Esophagus muscularis mucosa (tissue), 4 donors: ENCODE measurements around the gene CRYBG1. TPM values are rescaled to one million over a fixed set of nuclear protein-coding genes. Genes with fewer than 3 reads are reported as not detected.

Experiments
- DNase-seq: peaks from one replicate; pipeline ENCODE4 v3.0.0-alpha.2; 2017; ENCODE audit errors: extremely low spot score
- H3K27ac ChIP-seq, 4 donors: fragments of 200-600 bp; sonication (generic); replicated peaks in 1 of 4; 1 replicate in 3 of 4; 2 replicates in 1 of 4; pipeline ENCODE4 v1.5.1; 2016 to 2019; ENCODE audit warnings: mild to moderate bottlenecking in 1 of 4
- H3K27me3 ChIP-seq, 4 donors: fragments of 200-600 bp; sonication (generic); one replicate each; pipeline versions ENCODE4 v1.5.1 to v1.6.0; 2016 to 2019
- H3K36me3 ChIP-seq, 4 donors: fragments of 200-600 bp; sonication (generic); one replicate each; pipeline ENCODE4 v1.5.1; 2016 to 2019
- H3K4me1 ChIP-seq, 4 donors: fragments of 200-600 bp; sonication (generic); one replicate each; pipeline ENCODE4 v1.5.1; 2016 to 2019
- H3K4me3 ChIP-seq, 4 donors: fragments of 200-600 bp; sonication (generic); 1 replicate in 2 of 4; 2 replicates in 2 of 4; pipeline ENCODE4 v1.5.1; 2016 to 2019; ENCODE audit warnings: mild to moderate bottlenecking in 4 of 4, moderate library complexity in 1 of 4
- H3K9me3 ChIP-seq, 4 donors: fragments of 200-600 bp; sonication (generic); 1 replicate in 3 of 4; 2 replicates in 1 of 4; pipeline ENCODE4 v1.5.1; 2016 to 2019
- CTCF ChIP-seq, 3 experiments: fragments of 200-600 bp in 2 of 3; fragments of 450-650 bp in 1 of 3; sonication (generic) in 2 of 3; IDR thresholded peaks; one replicate each; pipeline ENCODE4 v1.5.1; 2017 to 2019; ENCODE audit warnings: antibody characterized with exemption in 3 of 3, mild to moderate bottlenecking in 2 of 3, moderate library complexity in 1 of 3
- EP300 ChIP-seq: sonication (generic); formaldehyde crosslinking; IDR thresholded peaks from one replicate; pipeline ENCODE4 v1.6.1; 2017; ENCODE audit warnings: antibody characterized with exemption
- POLR2A ChIP-seq: fragments of 450-650 bp; IDR thresholded peaks from one replicate; pipeline ENCODE4 v1.6.1; 2017; ENCODE audit warnings: antibody characterized with exemption, moderate library complexity, mild to moderate bottlenecking, low read depth
- POLR2AphosphoS5 ChIP-seq, 2 donors: sonication (generic); formaldehyde crosslinking; IDR thresholded peaks; one replicate each; pipeline ENCODE4 v1.6.1; 2017; ENCODE audit warnings: antibody characterized with exemption in 2 of 2
- WGBS: methylation state at CpG from one replicate; pipeline ENCODE4 v1.1.5; 2018; 5-methylcytosine and 5-hydroxymethylcytosine counted together
- intact Hi-C: fragments of 100-400 bp; cut with DNase I; formaldehyde crosslinking; loops from one replicate; pipeline ENCODE4 v1.15.1; 2023
- total RNA-seq, 4 donors: library from RNA; depleted of rRNA; stranded (reverse); fragments of >200 nt; gene quantifications; one replicate each; pipeline versions ENCODE4 v1.1.0 to v1.2.1, GENCODE V29; 2016

Gene CRYBG1
- total RNA-seq, 4 donors from 2014 or later, result 2.1 to 4.5 (median 3.6) TPM

GRCh38 chr6:106568530-106568929, 208.0 kb downstream of the CRYBG1 start:
- WGBS, result 94% methylated on average over 2 of the region's 2 CpGs
- no peaks in the 10 kb centered on the region for H3K9me3 ChIP-seq
- no peaks in the 10 kb centered on the region for H3K27me3 ChIP-seq
- peaks cover 0 to 3% (median 0%) of the 10 kb centered on the region in 4 donors for H3K4me1 ChIP-seq
- TF ChIP-seq CTCF (IDR thresholded peaks at IDR 0.05) (no peak), EP300 (no peak), POLR2AphosphoS5 (IDR thresholded peaks at IDR 0.05) (no peak), POLR2A (no peak)
- intact Hi-C loops, result no loop called here
- H3K4me3 ChIP-seq, result no peak overlapping the region
- H3K36me3 ChIP-seq, result peaks cover 7 to 48% (median 19%) of the 10 kb centered on the region in 4 donors
- no peak for DNase-seq
- H3K27ac ChIP-seq, result no peak overlapping the region

GRCh38 chr6:106569428-106569827, 208.9 kb downstream of the CRYBG1 start:
- TF ChIP-seq EP300 (no peak), POLR2A (no peak), CTCF (IDR thresholded peaks at IDR 0.05) (no peak), POLR2AphosphoS5 (IDR thresholded peaks at IDR 0.05) (no peak)
- DNase-seq, result peak; percentile 12
- intact Hi-C loops, result no loop called here
- Histone ChIP-seq H3K27ac (no peak overlapping the region), H3K4me3 (no peak overlapping the region), H3K36me3 (peaks cover 7 to 48% (median 21%) of the 10 kb centered on the region in 4 donors), H3K27me3 (no peaks in the 10 kb centered on the region), H3K4me1 (peaks cover 0 to 3% (median 0%) of the 10 kb centered on the region in 4 donors), H3K9me3 (no peaks in the 10 kb centered on the region)
- 90% methylated on average over 4 of the region's 4 CpGs for WGBS

GRCh38 chr6:106572436-106572835, 211.9 kb downstream of the CRYBG1 start:
- Histone ChIP-seq H3K27me3 (no peaks in the 10 kb centered on the region), H3K4me1 (peaks cover 0 to 3% (median 0%) of the 10 kb centered on the region in 4 donors), H3K36me3 (peaks cover 7 to 65% (median 34%) of the 10 kb centered on the region in 4 donors), H3K27ac (no peak overlapping the region), H3K9me3 (no peaks in the 10 kb centered on the region), H3K4me3 (no peak overlapping the region)
- DNase-seq, result peak; percentile 37
- 90% methylated on average over 5 of the region's 5 CpGs for WGBS
- intact Hi-C loops, result no loop called here
- TF ChIP-seq EP300 (no peak), CTCF (IDR thresholded peaks at IDR 0.05) (no peak), POLR2AphosphoS5 (IDR thresholded peaks at IDR 0.05) (no peak), POLR2A (no peak)

- WGBS, result 60% methylated on average over 6 of the region's 6 CpGs
- Histone ChIP-seq H3K27ac (no peak overlapping the region), H3K4me3 (no peak overlapping the region), H3K36me3 (peaks cover 7 to 68% (median 36%) of the 10 kb centered on the region in 4 donors), H3K27me3 (no peaks in the 10 kb centered on the region), H3K9me3 (no peaks in the 10 kb centered on the region), H3K4me1 (peaks cover 0 to 3% (median 0%) of the 10 kb centered on the region in 4 donors)
- no peak for TF ChIP-seq POLR2AphosphoS5 (IDR thresholded peaks at IDR 0.05)
- no peak for TF ChIP-seq EP300
- intact Hi-C loops, result no loop called here
- peak; percentile 57 for DNase-seq
These were observed 212.5 kb downstream of the CRYBG1 start for GRCh38 chr6:106572875-106573585.

GRCh38 chr6:106574741-106575458, 214.4 kb downstream of the CRYBG1 start:
- Histone ChIP-seq H3K36me3 (peaks cover 7 to 57% (median 33%) of the 10 kb centered on the region in 4 donors), H3K27ac (no peak overlapping the region), H3K9me3 (no peaks in the 10 kb centered on the region), H3K4me1 (peaks cover 0 to 3% (median 0%) of the 10 kb centered on the region in 4 donors), H3K27me3 (no peaks in the 10 kb centered on the region), H3K4me3 (no peak overlapping the region)
- 80% methylated on average over 14 of the region's 16 CpGs for WGBS
- intact Hi-C loops, result no loop called here
- TF ChIP-seq CTCF (IDR thresholded peaks at IDR 0.05) (no peak), POLR2AphosphoS5 (IDR thresholded peaks at IDR 0.05) (no peak), POLR2A (no peak), EP300 (no peak)
- DNase-seq, result peak; percentile 75
